SK-N-SH (cell line): Measurements from ENCODE around the gene PCBD2.

Experiments used
- CTCF ChIP-seq: fragments of 200-600 bp; sonication (generic); IDR thresholded peaks from 2 replicates; pipeline ENCODE4 v1.6.1; 2017; ENCODE audit warnings: antibody characterized with exemption, mild to moderate bottlenecking, moderate library complexity
- FOXJ3 ChIP-seq: sonication (generic); formaldehyde crosslinking; IDR thresholded peaks from 2 replicates; pipeline ENCODE4 v1.5.1; 2020; ENCODE audit warnings: mild to moderate bottlenecking, missing genetic modification reagents
- GABPA ChIP-seq: IDR thresholded peaks from 2 replicates; pipeline ENCODE4 v1.4.0; 2012; ENCODE audit warnings: low read depth, mild to moderate bottlenecking
- POLR2AphosphoS5 ChIP-seq: IDR thresholded peaks from 2 replicates; pipeline ENCODE4 v1.6.1; 2012; ENCODE audit warnings: low read depth, low read length
- RCOR1 ChIP-seq: fragments of 150-350 bp; IDR thresholded peaks from 2 replicates; pipeline ENCODE4 v1.6.1; 2017; ENCODE audit warnings: antibody characterized with exemption, low read length
- REST ChIP-seq: IDR thresholded peaks from 2 replicates; pipeline ENCODE4 v1.6.1; 2012; ENCODE audit warnings: mild to moderate bottlenecking, low read depth, low read length, moderate library complexity
- RFX5 ChIP-seq: IDR thresholded peaks from 2 replicates; pipeline ENCODE4 v1.6.1; 2012; ENCODE audit warnings: mild to moderate bottlenecking, improper control_type of control experiment, low read length
- RXRA ChIP-seq: IDR thresholded peaks from 2 replicates; pipeline ENCODE4 v1.4.0; 2012; ENCODE audit warnings: low read depth, mild to moderate bottlenecking, borderline replicate concordance
- SIN3A ChIP-seq: IDR thresholded peaks from 2 replicates; pipeline ENCODE4 v1.6.1; 2012; ENCODE audit warnings: low read depth, mild to moderate bottlenecking, low read length, moderate library complexity, borderline replicate concordance
- SMC3 ChIP-seq: IDR thresholded peaks from 2 replicates; pipeline ENCODE4 v1.6.1; 2012; ENCODE audit warnings: low read depth, low read length, improper control_type of control experiment
- TCF12 ChIP-seq: IDR thresholded peaks from 2 replicates; pipeline ENCODE4 v1.4.0; 2012
- ZBTB33 ChIP-seq: IDR thresholded peaks from 2 replicates; pipeline ENCODE4 v1.4.0; 2012; ENCODE audit warnings: low read depth, borderline replicate concordance

DNA sequence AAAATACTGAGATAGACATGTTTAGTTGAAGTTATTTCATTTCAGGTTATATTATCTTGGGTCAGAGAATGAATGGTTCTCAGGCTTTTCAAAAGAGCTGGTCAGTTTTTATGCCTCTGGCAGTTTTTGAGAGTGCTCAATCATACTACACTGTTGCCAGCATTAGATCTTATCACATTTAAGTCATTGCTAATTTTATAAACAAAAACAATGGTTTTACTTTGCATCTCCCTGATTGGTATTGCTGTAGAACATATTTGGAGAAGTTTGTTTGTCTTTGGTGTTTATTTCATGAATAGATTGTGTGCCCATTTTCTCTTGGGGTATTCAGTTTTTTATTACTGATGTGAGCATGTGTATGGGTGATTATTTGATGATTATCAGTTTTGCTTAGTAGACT, 64.2 kb downstream of the PCBD2 start:
- TF ChIP-seq SMC3 (no peak), SIN3A (no peak), CTCF (no peak), POLR2AphosphoS5 (no peak), RCOR1 (no peak; the same call in 1 of the 2 replicates), REST (no peak), TCF12 (no peak), RFX5 (no peak), ZBTB33 (no peak), RXRA (no peak), GABPA (no peak), FOXJ3 (CRISPR knock-in tag) (no peak)
